Body of pancreas (tissue), 4 donors: ENCODE results near the gene NMD3.

Experiments used
- CTCF ChIP-seq, 7 experiments: fragments of 450-650 bp in 4 of 7; fragments of 200-600 bp in 3 of 7; sonication (generic) in 3 of 7; IDR thresholded peaks; one replicate each; pipeline ENCODE4 v1.5.1; 2016 to 2019; ENCODE audit warnings: antibody characterized with exemption in 7 of 7
- POLR2A ChIP-seq, 3 donors: fragments of 450-650 bp; IDR thresholded peaks; one replicate each; pipeline ENCODE4 v1.6.1; 2016; ENCODE audit warnings: antibody characterized with exemption in 3 of 3, mild to moderate bottlenecking in 2 of 3

GRCh38 chr3:161175506-161175905, 45.6 kb upstream of the NMD3 start:
- no peak for TF ChIP-seq CTCF (IDR thresholded peaks at IDR 0.05)
- TF ChIP-seq POLR2A (IDR thresholded peaks at IDR 0.05) = no peak
